Endothelial cell of umbilical vein (primary cell): ENCODE results near the gene MYO1E. TPM values are rescaled to one million over a fixed set of nuclear protein-coding genes. Genes with fewer than 3 reads are reported as not detected.

Experiments used
- BruUV-seq: library from RNA; stranded (reverse); fragments of 400-500 nt; replicated peaks from 2 replicates; lab custom pipeline; 2021; lab: Mats Ljungman, UMichigan
- CTCF ChIA-PET: fragments of 300-600, 350-600 bp; sonication (Branson Sonifier 250); formaldehyde crosslinking; loops from one replicate; lab custom pipeline; 2021; ENCODE audit warnings: antibody characterized with exemption, inconsistent platforms; lab: Charles Lee
- POLR2A ChIA-PET: fragments of 300-600, 350-600 bp; sonication (Branson Sonifier 250); formaldehyde crosslinking; loops from one replicate; lab custom pipeline; 2021; ENCODE audit warnings: antibody characterized with exemption, inconsistent platforms; lab: Charles Lee
- DNase-seq: peaks from one replicate; pipeline ENCODE4 v3.0.0-alpha.2; 2011; ENCODE audit warnings: low read depth, low spot score
- FAIRE-seq: peaks from 2 replicates; lab custom pipeline; 2011; peaks lifted over from hg19 to GRCh38; lab: Jason Lieb, UNC
- H2AFZ ChIP-seq: 2 replicates; pipeline ENCODE4 v1.6.0; 2012; ENCODE audit warnings: low read depth, low read length, control low read depth, inconsistent platforms
- H3K27ac ChIP-seq: 2 replicates; pipeline ENCODE4 v1.5.1; 2011; ENCODE audit warnings: low read depth, mild to moderate bottlenecking, control low read depth, low read length, moderate library complexity; ENCODE audit not compliant: insufficient read depth
- H3K27me3 ChIP-seq, 2 experiments: 2 replicates each; pipeline versions ENCODE4 v1.6.0 to v1.6.1; 2011; ENCODE audit warnings: low read length in 2 of 2, mixed read lengths in 1 of 2; ENCODE audit not compliant: control insufficient read depth in 2 of 2, insufficient read depth in 2 of 2
- H3K36me3 ChIP-seq, 2 experiments: 2 replicates in 1 of 2; 3 replicates in 1 of 2; pipeline ENCODE4 v1.5.1; 2011; ENCODE audit warnings: low read length in 2 of 2, mild to moderate bottlenecking in 1 of 2, moderate library complexity in 1 of 2; ENCODE audit not compliant: control insufficient read depth in 2 of 2, insufficient read depth in 2 of 2; ENCODE audit errors: extremely low read depth in 1 of 2
- H3K4me1 ChIP-seq: 3 replicates; pipeline ENCODE4 v1.5.1; 2011; ENCODE audit warnings: mild to moderate bottlenecking, low read length; ENCODE audit not compliant: control insufficient read depth, insufficient read depth; ENCODE audit errors: extremely low read depth
- H3K4me2 ChIP-seq: 2 replicates; pipeline ENCODE4 v1.6.1; 2011; ENCODE audit warnings: low read length, control low read depth, mixed read lengths; ENCODE audit not compliant: insufficient read depth
- H3K4me3 ChIP-seq, 3 experiments: fragments of 200-600 bp in 1 of 3; sonication (generic), shearing (Covaris generic) in 1 of 3; replicated peaks in 1 of 3; 2 replicates each; pipeline ENCODE4 v1.5.1; 2011 to 2016; ENCODE audit warnings: control low read depth in 3 of 3, low read length in 3 of 3, mild to moderate bottlenecking in 2 of 3, inconsistent platforms in 1 of 3, low read depth in 1 of 3, moderate library complexity in 1 of 3; ENCODE audit not compliant: insufficient read depth in 1 of 3
- H3K79me2 ChIP-seq: 2 replicates; pipeline ENCODE4 v1.6.0; 2012; ENCODE audit warnings: low read length, inconsistent platforms; ENCODE audit not compliant: control insufficient read depth, insufficient read depth
- H3K9ac ChIP-seq: replicated peaks from 2 replicates; pipeline ENCODE3; 2011; ENCODE audit warnings: low read length, control low read depth; ENCODE audit not compliant: insufficient read depth; ENCODE audit errors: extremely low read depth
- H3K9me1 ChIP-seq: replicated peaks from 3 replicates; pipeline ENCODE4 v1.6.0; 2011; ENCODE audit warnings: mild to moderate bottlenecking, low read length; ENCODE audit not compliant: control insufficient read depth, insufficient read depth; ENCODE audit errors: extremely low read depth
- H3K9me3 ChIP-seq: replicated peaks from 2 replicates; pipeline ENCODE4 v1.5.1; 2012; ENCODE audit warnings: low read length, inconsistent platforms; ENCODE audit not compliant: control insufficient read depth, insufficient read depth
- H4K20me1 ChIP-seq: replicated peaks from 2 replicates; pipeline ENCODE3; 2011; ENCODE audit warnings: mild to moderate bottlenecking, low read length; ENCODE audit not compliant: control insufficient read depth, insufficient read depth; ENCODE audit errors: extremely low read depth
- CTCF ChIP-seq, 2 donors: IDR thresholded peaks; 1 replicate in 1 of 2; 2 replicates in 1 of 2; pipeline ENCODE4 v1.5.1; 2011; ENCODE audit warnings: low read length in 2 of 2, mild to moderate bottlenecking in 2 of 2, moderate library complexity in 2 of 2, control low read depth in 1 of 2, inconsistent platforms in 1 of 2, low read depth in 1 of 2; ENCODE audit not compliant: insufficient read depth in 1 of 2; ENCODE audit errors: extremely low read depth in 1 of 2
- EZH2 ChIP-seq: IDR thresholded peaks from 2 replicates; pipeline ENCODE4 v1.6.1; 2012; ENCODE audit warnings: borderline replicate concordance, low read depth, mild to moderate bottlenecking, moderate library complexity, low read length, inconsistent platforms; ENCODE audit not compliant: severe bottlenecking
- FOS ChIP-seq: IDR thresholded peaks from 2 replicates; pipeline ENCODE4 v1.6.1; 2011; ENCODE audit warnings: mild to moderate bottlenecking, low read length, moderate library complexity, borderline replicate concordance; ENCODE audit not compliant: insufficient read depth
- GATA2 ChIP-seq: IDR thresholded peaks from 2 replicates; pipeline ENCODE4 v1.7.0; 2011; ENCODE audit warnings: low read depth, mild to moderate bottlenecking, moderate library complexity, mixed read lengths, low read length; ENCODE audit not compliant: insufficient read length, insufficient read depth
- JUN ChIP-seq: IDR thresholded peaks from 2 replicates; pipeline ENCODE4 v1.6.1; 2011; ENCODE audit warnings: borderline replicate concordance, low read depth; ENCODE audit not compliant: insufficient read length, insufficient read depth
- MAX ChIP-seq: IDR thresholded peaks from 2 replicates; pipeline ENCODE4 v1.6.1; 2011; ENCODE audit not compliant: insufficient read depth, insufficient read length
- MYC ChIP-seq: IDR thresholded peaks from one replicate; pipeline ENCODE4 v1.6.1; 2011; ENCODE audit warnings: mild to moderate bottlenecking, low read depth, low read length
- POLR2A ChIP-seq: IDR thresholded peaks from 2 replicates; pipeline ENCODE4 v1.6.1; 2012; ENCODE audit warnings: low read depth, mild to moderate bottlenecking, control low read depth, low read length
- POLR2AphosphoS5 ChIP-seq: IDR thresholded peaks from 2 replicates; pipeline ENCODE4 v1.6.1; 2012; ENCODE audit warnings: low read depth, mild to moderate bottlenecking, control low read depth, low read length, moderate library complexity; ENCODE audit not compliant: insufficient read depth
- dilution Hi-C: fragments of 300-500 bp; cut with MboI; formaldehyde crosslinking; loops from one replicate; pipeline ENCODE4 v1.15.0; 2019; ENCODE audit warnings: low sequenced_read_pairs; ENCODE audit not compliant: extremely low pct_ligation_motif_present
- intact Hi-C: fragments of 100-400 bp; cut with micrococcal nuclease; formaldehyde crosslinking; loops from one replicate; pipeline ENCODE4 v1.10.0; 2022
- polyA plus RNA-seq, 4 experiments: library from polyadenylated mRNA; depleted of rRNA in 3 of 4; stranded (reverse) in 3 of 4; unstranded in 1 of 4; fragments of >200 nt; gene quantifications; 2 replicates each; pipeline versions ENCODE4 v1.2.1 to v1.2.3, GENCODE V29; 2011 to 2012; ENCODE audit warnings: missing spikeins in 1 of 4
- total RNA-seq: library from RNA; stranded (reverse); gene quantifications from 2 replicates; pipeline ENCODE4 v1.2.3, GENCODE V29; 2021

Gene MYO1E
- total and polyA plus RNA-seq, 2 donors (not counting 3 experiments of a cell fraction or from before 2014, with no cell fraction given), result 31.6 to 218 TPM

DNA sequence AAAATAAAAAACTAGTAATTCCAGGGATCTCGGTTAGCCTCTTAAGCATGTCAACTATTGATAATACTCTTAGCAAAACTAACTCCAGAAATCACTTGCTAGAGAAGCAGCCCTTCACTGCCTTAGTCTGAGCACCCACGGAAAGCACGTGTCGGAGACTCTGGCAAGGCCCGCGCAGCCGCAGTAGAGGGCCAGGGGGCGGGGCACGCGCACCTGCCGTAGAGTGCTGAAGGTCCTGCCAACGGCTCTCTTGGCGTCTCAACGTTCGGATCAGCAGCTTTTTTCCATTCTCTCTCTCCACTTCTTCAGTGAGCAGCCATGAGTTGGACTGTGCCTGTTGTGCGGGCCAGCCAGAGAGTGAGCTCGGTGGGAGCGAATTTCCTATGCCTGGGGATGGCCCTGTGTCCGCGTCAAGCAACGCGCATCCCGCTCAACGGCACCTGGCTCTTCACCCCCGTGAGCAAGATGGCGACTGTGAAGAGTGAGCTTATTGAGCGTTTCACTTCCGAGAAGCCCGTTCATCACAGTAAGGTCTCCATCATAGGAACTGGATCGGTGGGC lies 166.0 kb downstream of the MYO1E start, which contains the start of gene LDHAL6B:
TSS of gene LDHAL6B (plus strand) at position 221 of the 561 bp plus-strand sequence. CDS start at position 319, 98 bp downstream.
- no peak within 1 kb of the TSS for H2AFZ ChIP-seq
- H3K9ac ChIP-seq, result no peak within 1 kb of the TSS
- no peak within 1 kb of the TSS for H3K4me3 ChIP-seq
- POLR2A ChIA-PET, result interaction anchor here (0.5 kb wide), 1 partner anchor 15 kb away, joined by 4 read pairs; no protein-coding TSS in a partner anchor
- no peak for TF ChIP-seq POLR2AphosphoS5
- TF ChIP-seq MYC, result no peak
- no peak for TF ChIP-seq EZH2
- dilution Hi-C loops (no loop called here), intact Hi-C loops (no loop called here)
- H3K27me3 ChIP-seq, result no peaks in the 10 kb centered on the region
- H3K4me1 ChIP-seq, result no peaks in the 10 kb centered on the region
- DNase-seq (no peak), FAIRE-seq (no peak)
- H3K79me2 ChIP-seq, result no peaks in the 10 kb centered on the region
- H3K27ac ChIP-seq, result no peak within 1 kb of the TSS
- H3K9me3 ChIP-seq, result no peaks in the 10 kb centered on the region
- no peak within 1 kb of the TSS for H3K4me2 ChIP-seq
- peaks cover 19 to 29% of the 10 kb centered on the region in 2 experiments for H3K36me3 ChIP-seq
- H4K20me1 ChIP-seq, result no peaks in the 10 kb centered on the region
- CTCF ChIA-PET, result interaction anchor here (1.0 to 1.3 kb wide), 2 partner anchors 94 to 286 kb away, joined by 3 read pairs; no protein-coding TSS in a partner anchor
- no peaks in the 10 kb centered on the region for H3K9me1 ChIP-seq
- no TSS peak for BruUV-seq

GRCh38 chr15:59205839-59206622 lies 166.6 kb downstream of the MYO1E start:
- POLR2A ChIA-PET, result interaction anchor here (0.5 kb wide), 1 partner anchor 15 kb away, joined by 4 read pairs; no protein-coding TSS in a partner anchor
- H3K9me3 ChIP-seq, result no peaks in the 10 kb centered on the region
- DNase-seq, result no peak
- CTCF ChIA-PET, result interaction anchor here (1.0 to 1.5 kb wide), 2 partner anchors 23 to 94 kb away, joined by 3 to 4 read pairs; no protein-coding TSS in a partner anchor
- H3K27me3 ChIP-seq, result no peaks in the 10 kb centered on the region
- H3K4me3 ChIP-seq, result no peak overlapping the region
- no peaks in the 10 kb centered on the region for H4K20me1 ChIP-seq
- H3K4me1 ChIP-seq, result no peaks in the 10 kb centered on the region
- no peak overlapping the region for H3K9ac ChIP-seq
- BruUV-seq, result no TSS peak
- H3K79me2 ChIP-seq, result no peaks in the 10 kb centered on the region
- dilution Hi-C loops (no loop called here), intact Hi-C loops (no loop called here)
- no peak overlapping the region for H3K27ac ChIP-seq
- no peak overlapping the region for H3K4me2 ChIP-seq
- H3K9me1 ChIP-seq, result no peaks in the 10 kb centered on the region
- peaks cover 19 to 29% of the 10 kb centered on the region in 2 experiments for H3K36me3 ChIP-seq
- TF ChIP-seq FOS (no peak), MYC (no peak), MAX (no peak), CTCF (IDR thresholded peaks at IDR 0.05; ENCODE audit: extremely low read depth in 1 of 2, insufficient read depth in 1 of 2, low read depth in 1 of 2, low read length in 2 of 2) (no peak), POLR2A (no peak), JUN (no peak), GATA2 (no peak), POLR2AphosphoS5 (no peak), EZH2 (no peak)
- FAIRE-seq, result no peak
- no peak overlapping the region for H2AFZ ChIP-seq
